Measurements from ENCODE around the gene MMS19. TPM values are rescaled to one million over a fixed set of nuclear protein-coding genes. Genes with fewer than 3 reads are reported as not detected.
"Not testable (repeated sequence)": the region's sequence is repeated elsewhere in the genome, so short reads cannot be mapped to it uniquely, and the experiment has no call there.

The MMS19 gene
- total RNA-seq, 4 donors from 2014 or later = 56.1 to 70.0 (median 65.0) TPM

DNA sequence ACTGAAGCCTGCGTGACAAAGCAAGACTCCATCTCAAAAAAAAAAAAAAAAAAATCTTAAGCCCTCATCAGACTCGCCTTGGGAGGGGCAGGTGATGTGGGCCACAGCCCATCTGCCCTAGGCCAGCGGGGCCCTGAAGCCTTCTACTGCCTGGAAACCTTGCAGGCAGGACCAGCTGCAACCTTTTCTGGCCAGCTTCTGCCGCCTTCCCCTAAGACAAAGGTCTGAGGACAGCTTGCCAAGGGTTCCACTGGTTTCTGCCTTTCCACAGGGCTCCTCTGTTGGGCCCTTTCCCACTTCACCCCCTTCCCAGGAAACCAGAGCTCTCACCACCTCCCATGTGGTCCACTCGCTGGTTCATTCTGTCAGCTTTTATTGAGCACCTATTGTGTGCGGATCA lies 35.7 kb upstream of the MMS19 start:
- ATAC-seq (no peak), DNase-seq (no peak)
- TF ChIP-seq, protein P1, sequence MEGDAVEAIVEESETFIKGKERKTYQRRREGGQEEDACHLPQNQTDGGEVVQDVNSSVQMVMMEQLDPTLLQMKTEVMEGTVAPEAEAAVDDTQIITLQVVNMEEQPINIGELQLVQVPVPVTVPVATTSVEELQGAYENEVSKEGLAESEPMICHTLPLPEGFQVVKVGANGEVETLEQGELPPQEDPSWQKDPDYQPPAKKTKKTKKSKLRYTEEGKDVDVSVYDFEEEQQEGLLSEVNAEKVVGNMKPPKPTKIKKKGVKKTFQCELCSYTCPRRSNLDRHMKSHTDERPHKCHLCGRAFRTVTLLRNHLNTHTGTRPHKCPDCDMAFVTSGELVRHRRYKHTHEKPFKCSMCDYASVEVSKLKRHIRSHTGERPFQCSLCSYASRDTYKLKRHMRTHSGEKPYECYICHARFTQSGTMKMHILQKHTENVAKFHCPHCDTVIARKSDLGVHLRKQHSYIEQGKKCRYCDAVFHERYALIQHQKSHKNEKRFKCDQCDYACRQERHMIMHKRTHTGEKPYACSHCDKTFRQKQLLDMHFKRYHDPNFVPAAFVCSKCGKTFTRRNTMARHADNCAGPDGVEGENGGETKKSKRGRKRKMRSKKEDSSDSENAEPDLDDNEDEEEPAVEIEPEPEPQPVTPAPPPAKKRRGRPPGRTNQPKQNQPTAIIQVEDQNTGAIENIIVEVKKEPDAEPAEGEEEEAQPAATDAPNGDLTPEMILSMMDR (IDR thresholded peaks at IDR 0.05 in 4 of 5, conservative IDR thresholded peaks at IDR 0.05 in 1 of 5) = no peak
- TF ChIP-seq POLR2A (IDR thresholded peaks at IDR 0.05) = no peak
- no peak overlapping the region for H3K27ac ChIP-seq
- intact Hi-C loops (cut with DNase I; ENCODE audit: low total_unique reads) (no loop called here), in situ Hi-C loops (cut with MboI; ENCODE audit: low sequenced_read_pairs in 4 of 4) (no loop called here)
- H3K36me3 ChIP-seq = no peaks in the 10 kb centered on the region
- peaks cover 3 to 11% of the 10 kb centered on the region in 2 donors for H3K4me1 ChIP-seq
- no peaks in the 10 kb centered on the region for H3K9me3 ChIP-seq
- H3K4me3 ChIP-seq = no peak overlapping the region
- no peaks in the 10 kb centered on the region for H3K27me3 ChIP-seq

DNA sequence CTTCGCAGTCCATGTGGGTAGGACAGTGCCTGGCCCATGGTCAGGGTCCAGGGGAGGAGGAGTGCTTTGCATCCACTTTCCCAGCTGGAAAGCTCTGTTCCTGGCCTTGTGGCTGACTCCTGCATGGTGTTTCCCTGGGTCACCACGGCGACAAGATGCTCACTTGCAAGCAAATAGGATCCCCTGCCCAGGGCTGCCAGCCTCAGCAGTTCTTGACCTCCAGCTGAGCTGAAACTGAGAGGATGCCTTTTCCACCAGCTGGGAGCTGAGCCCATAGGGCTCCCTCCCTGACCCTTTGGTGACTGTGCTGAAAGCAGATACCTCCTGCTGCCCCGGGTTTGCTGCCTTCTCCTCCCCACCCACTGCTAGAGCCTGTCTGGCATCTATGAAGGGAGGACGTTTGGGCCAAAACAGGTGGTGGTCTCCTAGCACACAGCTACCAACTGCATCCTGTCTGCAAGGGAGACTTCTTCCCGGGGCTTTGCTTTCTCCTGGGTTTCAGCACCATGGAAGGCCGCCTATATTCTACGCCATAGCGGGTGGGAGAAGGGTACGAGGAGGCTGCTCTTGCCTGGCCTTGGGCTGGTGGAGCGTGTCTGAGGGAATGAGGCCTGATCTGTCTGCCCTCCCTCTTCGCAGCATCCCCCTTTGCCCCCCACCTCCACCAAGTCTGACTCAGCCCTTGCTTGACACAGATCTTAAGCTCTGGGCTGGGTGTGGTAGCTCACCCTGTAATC lies 34.9 kb upstream of the MMS19 start:
- intact Hi-C loops (cut with DNase I; ENCODE audit: low total_unique reads) = no loop called here
- peak in 1 of 2 donors; percentile 76 for ATAC-seq
- no peak overlapping the region for H3K4me3 ChIP-seq
- H3K36me3 ChIP-seq = no peaks in the 10 kb centered on the region
- no peak for TF ChIP-seq POLR2A (IDR thresholded peaks at IDR 0.05)
- TF ChIP-seq, protein P1 (IDR thresholded peaks at IDR 0.05 in 4 of 5, conservative IDR thresholded peaks at IDR 0.05 in 1 of 5) = no peak
- H3K4me1 ChIP-seq = peaks cover 3 to 11% of the 10 kb centered on the region in 2 donors
- H3K27ac ChIP-seq = peak overlapping the region in 3 of 4 donors; percentile 7 to 48 (median 22)
- in situ Hi-C loops (cut with MboI; ENCODE audit: low sequenced_read_pairs in 4 of 4) = no loop called here
- H3K27me3 ChIP-seq = no peaks in the 10 kb centered on the region
- H3K9me3 ChIP-seq = no peaks in the 10 kb centered on the region
- DNase-seq = peak in 1 of 2 donors; percentile 42

DNA sequence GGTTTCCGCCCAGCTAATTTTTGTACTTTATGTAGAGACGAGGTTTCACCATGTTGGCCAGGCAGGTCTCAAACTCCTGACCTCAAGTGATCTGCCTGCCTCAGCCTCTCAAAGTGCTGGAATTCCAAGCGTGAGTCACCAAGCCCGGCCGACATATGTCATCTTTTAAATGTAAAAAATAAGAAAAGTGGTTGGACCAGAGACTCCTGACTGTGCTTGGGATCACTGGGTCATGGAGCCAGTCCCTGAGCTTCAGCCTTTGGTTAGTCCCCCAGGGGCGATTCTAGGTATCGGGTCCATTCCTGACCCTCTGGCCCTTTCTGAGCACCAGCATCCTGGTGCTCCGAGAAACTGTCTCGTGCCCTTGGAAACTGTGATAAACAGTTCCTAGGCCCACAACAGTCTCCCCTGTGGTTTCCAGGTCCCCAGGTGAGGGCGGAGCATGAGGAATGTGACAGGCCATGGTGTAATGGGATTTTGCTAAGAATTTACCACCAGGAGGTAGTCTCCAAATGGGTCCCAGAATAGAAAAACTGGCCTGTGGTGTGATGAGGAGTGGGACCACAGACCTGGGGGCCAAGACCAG lies 33.3 kb upstream of the MMS19 start:
- TF ChIP-seq, protein P1 (IDR thresholded peaks at IDR 0.05 in 4 of 5, conservative IDR thresholded peaks at IDR 0.05 in 1 of 5) = no peak
- TF ChIP-seq POLR2A (IDR thresholded peaks at IDR 0.05) = no peak
- no peaks in the 10 kb centered on the region for H3K9me3 ChIP-seq
- no peaks in the 10 kb centered on the region for H3K27me3 ChIP-seq
- H3K4me1 ChIP-seq = peaks cover 3 to 11% of the 10 kb centered on the region in 2 donors
- H3K36me3 ChIP-seq = no peaks in the 10 kb centered on the region
- no peak overlapping the region for H3K27ac ChIP-seq
- in situ Hi-C loops (cut with MboI; ENCODE audit: low sequenced_read_pairs in 4 of 4) = no loop called here
- DNase-seq = no peak
- no peak overlapping the region for H3K4me3 ChIP-seq
- no peak for ATAC-seq
- intact Hi-C loops (cut with DNase I; ENCODE audit: low total_unique reads) = no loop called here

DNA sequence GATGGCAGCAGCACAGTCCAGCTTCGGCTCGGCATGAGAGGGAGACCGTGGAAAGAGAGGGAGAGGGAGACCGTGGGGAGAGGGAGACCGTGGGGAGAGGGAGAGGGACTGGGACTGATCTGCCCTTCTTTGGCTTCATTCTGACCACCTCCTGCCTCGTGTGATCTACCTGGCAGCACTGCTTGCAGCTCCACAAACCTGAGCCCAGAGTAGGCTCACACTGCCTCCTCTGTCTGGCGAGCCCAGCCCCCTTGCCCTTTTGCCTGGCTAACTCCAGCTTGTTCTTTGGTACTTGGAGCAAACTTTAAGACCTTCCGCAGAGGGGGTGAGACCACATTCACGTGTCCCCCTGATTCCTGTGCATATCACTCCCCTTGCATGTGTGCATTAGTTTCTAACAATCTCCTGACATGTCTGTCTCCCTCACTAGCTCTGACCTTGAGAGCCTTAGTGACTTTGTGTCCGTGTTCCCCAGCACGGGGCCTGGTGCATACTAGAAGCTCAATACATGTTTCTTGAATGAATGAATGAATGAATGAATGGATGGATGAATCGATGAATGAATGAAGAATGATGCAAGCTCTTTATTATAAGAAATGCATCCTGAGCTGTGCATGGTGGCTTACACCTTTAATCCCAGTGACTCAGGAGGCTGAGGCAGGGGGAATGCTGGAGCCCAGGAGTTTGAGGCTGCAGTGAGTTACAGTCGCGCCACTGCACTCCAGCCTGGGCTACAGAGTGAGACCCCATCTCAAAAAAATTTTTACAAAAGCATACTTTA lies 31.7 kb upstream of the MMS19 start:
- DNase-seq (no peak), ATAC-seq (no peak)
- H3K36me3 ChIP-seq = no peaks in the 10 kb centered on the region
- in situ Hi-C loops (cut with MboI; ENCODE audit: low sequenced_read_pairs in 4 of 4) (no loop called here), intact Hi-C loops (cut with DNase I; ENCODE audit: low total_unique reads) (no loop called here)
- H3K27me3 ChIP-seq = no peaks in the 10 kb centered on the region
- H3K27ac ChIP-seq = no peak overlapping the region
- H3K4me1 ChIP-seq = peaks cover 3 to 17% of the 10 kb centered on the region in 2 donors
- H3K9me3 ChIP-seq = no peaks in the 10 kb centered on the region
- no peak overlapping the region for H3K4me3 ChIP-seq
- TF ChIP-seq, protein P1 (IDR thresholded peaks at IDR 0.05 in 4 of 5, conservative IDR thresholded peaks at IDR 0.05 in 1 of 5) = no peak
- TF ChIP-seq POLR2A (IDR thresholded peaks at IDR 0.05) = no peak

DNA sequence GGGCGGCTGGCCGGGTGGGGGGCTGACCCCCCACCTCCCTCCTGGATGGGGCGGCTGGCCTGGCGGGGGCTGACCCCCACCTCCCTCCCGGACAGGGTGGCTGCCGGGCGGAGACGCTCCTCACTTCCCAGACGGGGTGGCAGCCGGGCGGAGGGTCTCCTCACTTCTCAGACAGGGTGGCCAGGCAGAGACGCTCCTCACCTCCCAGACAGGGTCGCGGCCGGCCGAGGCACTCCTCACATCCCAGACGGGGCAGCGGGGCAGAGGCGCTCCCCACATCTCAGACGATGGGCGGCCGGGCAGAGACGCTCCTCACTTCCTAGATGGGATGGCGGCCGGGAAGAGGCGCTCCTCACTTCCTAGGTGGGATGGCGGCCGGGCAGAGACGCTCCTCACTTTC lies 30.7 kb upstream of the MMS19 start:
- H3K9me3 ChIP-seq; ATAC-seq; H3K4me3 ChIP-seq; in situ Hi-C loops (cut with MboI; ENCODE audit: low sequenced_read_pairs in 4 of 4); intact Hi-C loops (cut with DNase I; ENCODE audit: low total_unique reads); H3K27ac ChIP-seq; H3K27me3 ChIP-seq; DNase-seq; H3K36me3 ChIP-seq: not testable (repeated sequence)
- H3K4me1 ChIP-seq = peaks cover 3 to 13% of the 10 kb centered on the region in 2 donors
